Measurements from ENCODE around the gene BANP. TPM values are rescaled to one million over a fixed set of nuclear protein-coding genes. Genes with fewer than 3 reads are reported as not detected.

Gene BANP
- total and polyA plus RNA-seq, 4 donors = 10.3 to 56.6 (median 20.1) TPM

DNA sequence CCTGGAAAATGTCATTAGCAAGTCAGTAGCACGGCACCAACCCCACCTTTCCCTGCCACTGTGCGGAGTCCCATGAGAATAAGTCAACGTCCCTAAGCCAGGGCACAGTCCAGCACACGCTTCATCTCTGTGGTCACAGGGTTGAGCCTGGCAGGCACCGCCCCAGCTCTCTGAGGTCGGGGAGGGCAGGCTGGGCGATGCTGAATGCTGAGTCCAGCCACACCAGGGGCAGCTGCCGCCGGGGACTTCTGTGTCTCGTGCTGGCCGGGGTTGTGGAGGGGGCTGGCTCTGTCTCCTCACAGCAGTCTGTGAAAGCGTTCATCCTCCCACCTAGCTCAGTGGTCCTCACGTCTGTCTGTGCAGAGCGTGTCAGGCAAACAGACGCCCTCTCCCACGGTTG lies 53.2 kb downstream of the BANP start:
- H3K4me3 ChIP-seq = no peak overlapping the region
- H3K9me3 ChIP-seq (ENCODE audit: control insufficient read depth in 4 of 4, insufficient read depth in 3 of 4, low read length in 3 of 4) = no peaks in the 10 kb centered on the region
- H3K36me3 ChIP-seq (ENCODE audit: control insufficient read depth in 4 of 4, insufficient read depth in 4 of 4, low read length in 4 of 4) = peaks cover 0 to 20% (median 4%) of the 10 kb centered on the region in 4 donors
- ATAC-seq (ENCODE audit: insufficient read depth, low FRiP score) = no peak
- no peaks in the 10 kb centered on the region for H3K4me1 ChIP-seq (ENCODE audit: control insufficient read depth in 5 of 5, insufficient read depth in 5 of 5, low read length in 5 of 5)
- H3K27me3 ChIP-seq (ENCODE audit: control insufficient read depth in 3 of 3, insufficient read depth in 3 of 3, low read length in 2 of 3) = no peaks in the 10 kb centered on the region
- WGBS, 2 donors = 94 to 95% methylated on average over 16 of the region's 16 CpGs
- no peak overlapping the region for H3K9ac ChIP-seq (ENCODE audit: insufficient read depth in 1 of 2, low read length in 2 of 2)
- DNase-seq = no peak
- H3K27ac ChIP-seq (ENCODE audit: low read depth in 1 of 2, low read length in 1 of 2) = no peak overlapping the region
- TF ChIP-seq, protein P1, sequence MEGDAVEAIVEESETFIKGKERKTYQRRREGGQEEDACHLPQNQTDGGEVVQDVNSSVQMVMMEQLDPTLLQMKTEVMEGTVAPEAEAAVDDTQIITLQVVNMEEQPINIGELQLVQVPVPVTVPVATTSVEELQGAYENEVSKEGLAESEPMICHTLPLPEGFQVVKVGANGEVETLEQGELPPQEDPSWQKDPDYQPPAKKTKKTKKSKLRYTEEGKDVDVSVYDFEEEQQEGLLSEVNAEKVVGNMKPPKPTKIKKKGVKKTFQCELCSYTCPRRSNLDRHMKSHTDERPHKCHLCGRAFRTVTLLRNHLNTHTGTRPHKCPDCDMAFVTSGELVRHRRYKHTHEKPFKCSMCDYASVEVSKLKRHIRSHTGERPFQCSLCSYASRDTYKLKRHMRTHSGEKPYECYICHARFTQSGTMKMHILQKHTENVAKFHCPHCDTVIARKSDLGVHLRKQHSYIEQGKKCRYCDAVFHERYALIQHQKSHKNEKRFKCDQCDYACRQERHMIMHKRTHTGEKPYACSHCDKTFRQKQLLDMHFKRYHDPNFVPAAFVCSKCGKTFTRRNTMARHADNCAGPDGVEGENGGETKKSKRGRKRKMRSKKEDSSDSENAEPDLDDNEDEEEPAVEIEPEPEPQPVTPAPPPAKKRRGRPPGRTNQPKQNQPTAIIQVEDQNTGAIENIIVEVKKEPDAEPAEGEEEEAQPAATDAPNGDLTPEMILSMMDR (IDR thresholded peaks at IDR 0.05; ENCODE audit: control extremely low read depth, extremely low read depth) = no peak

DNA sequence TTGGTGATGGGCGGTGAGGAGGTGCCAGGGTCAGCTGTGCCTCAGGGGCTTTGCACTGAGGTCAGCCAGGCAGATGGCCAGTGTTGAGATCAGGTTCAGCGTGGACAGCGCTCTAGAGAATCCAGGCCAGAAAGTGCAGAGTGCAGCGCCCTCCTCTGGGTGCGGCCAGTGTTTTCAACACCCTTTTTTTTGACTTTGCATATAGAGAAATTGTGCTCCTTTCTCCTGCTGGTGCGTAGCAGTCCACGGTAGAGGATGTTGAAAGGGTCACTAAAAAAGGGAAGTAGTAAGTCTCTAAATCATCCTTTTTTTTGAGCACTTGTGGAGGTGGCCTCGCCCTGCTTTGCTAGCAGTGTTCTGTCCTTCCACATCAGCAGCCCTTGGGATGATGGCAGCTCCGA lies 53.9 kb downstream of the BANP start:
- DNase-seq (no peak), ATAC-seq (ENCODE audit: insufficient read depth, low FRiP score) (no peak)
- TF ChIP-seq, protein P1 (IDR thresholded peaks at IDR 0.05; ENCODE audit: control extremely low read depth, extremely low read depth) = no peak
- Histone ChIP-seq H3K4me1 (ENCODE audit: control insufficient read depth in 5 of 5, insufficient read depth in 5 of 5, low read length in 5 of 5) (no peaks in the 10 kb centered on the region), H3K27ac (ENCODE audit: low read depth in 1 of 2, low read length in 1 of 2) (no peak overlapping the region), H3K9ac (ENCODE audit: insufficient read depth in 1 of 2, low read length in 2 of 2) (no peak overlapping the region), H3K4me3 (no peak overlapping the region), H3K27me3 (ENCODE audit: control insufficient read depth in 3 of 3, insufficient read depth in 3 of 3, low read length in 2 of 3) (no peaks in the 10 kb centered on the region), H3K9me3 (ENCODE audit: control insufficient read depth in 4 of 4, insufficient read depth in 3 of 4, low read length in 3 of 4) (no peaks in the 10 kb centered on the region), H3K36me3 (ENCODE audit: control insufficient read depth in 4 of 4, insufficient read depth in 4 of 4, low read length in 4 of 4) (peaks cover 0 to 20% (median 7%) of the 10 kb centered on the region in 4 donors)
- WGBS, 2 donors = 49 to 73% methylated on average over 9 of the region's 9 CpGs

DNA sequence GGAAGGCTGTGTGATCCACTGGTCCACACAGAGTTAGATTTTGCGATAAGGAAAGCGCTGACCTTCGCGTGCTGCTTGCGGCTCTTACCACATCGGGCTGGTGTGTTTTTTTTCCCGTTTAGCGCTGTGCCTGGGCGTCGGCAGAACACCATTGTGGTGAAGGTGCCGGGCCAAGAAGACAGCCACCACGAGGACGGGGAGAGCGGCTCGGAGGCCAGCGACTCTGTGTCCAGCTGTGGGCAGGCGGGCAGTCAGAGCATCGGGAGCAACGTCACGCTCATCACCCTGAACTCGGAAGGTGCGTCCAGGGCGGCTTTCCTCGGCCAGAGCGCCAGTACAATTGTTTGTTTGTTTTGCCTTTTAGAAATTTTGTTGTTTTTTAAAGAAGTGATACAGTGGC lies 54.7 kb downstream of the BANP start:
- DNase-seq (no peak), ATAC-seq (ENCODE audit: insufficient read depth, low FRiP score) (no peak)
- WGBS, 2 donors = 93 to 95% methylated on average over 25 of the region's 25 CpGs
- H3K9me3 ChIP-seq (ENCODE audit: control insufficient read depth in 4 of 4, insufficient read depth in 3 of 4, low read length in 3 of 4) = no peaks in the 10 kb centered on the region
- TF ChIP-seq, protein P1 (IDR thresholded peaks at IDR 0.05; ENCODE audit: control extremely low read depth, extremely low read depth) = no peak
- H3K4me1 ChIP-seq (ENCODE audit: control insufficient read depth in 5 of 5, insufficient read depth in 5 of 5, low read length in 5 of 5) = no peaks in the 10 kb centered on the region
- H3K27me3 ChIP-seq (ENCODE audit: control insufficient read depth in 3 of 3, insufficient read depth in 3 of 3, low read length in 2 of 3) = no peaks in the 10 kb centered on the region
- peaks cover 0 to 22% (median 8%) of the 10 kb centered on the region in 4 donors for H3K36me3 ChIP-seq (ENCODE audit: control insufficient read depth in 4 of 4, insufficient read depth in 4 of 4, low read length in 4 of 4)
- H3K4me3 ChIP-seq = no peak overlapping the region
- no peak overlapping the region for H3K9ac ChIP-seq (ENCODE audit: insufficient read depth in 1 of 2, low read length in 2 of 2)
- no peak overlapping the region for H3K27ac ChIP-seq (ENCODE audit: low read depth in 1 of 2, low read length in 1 of 2)

DNA sequence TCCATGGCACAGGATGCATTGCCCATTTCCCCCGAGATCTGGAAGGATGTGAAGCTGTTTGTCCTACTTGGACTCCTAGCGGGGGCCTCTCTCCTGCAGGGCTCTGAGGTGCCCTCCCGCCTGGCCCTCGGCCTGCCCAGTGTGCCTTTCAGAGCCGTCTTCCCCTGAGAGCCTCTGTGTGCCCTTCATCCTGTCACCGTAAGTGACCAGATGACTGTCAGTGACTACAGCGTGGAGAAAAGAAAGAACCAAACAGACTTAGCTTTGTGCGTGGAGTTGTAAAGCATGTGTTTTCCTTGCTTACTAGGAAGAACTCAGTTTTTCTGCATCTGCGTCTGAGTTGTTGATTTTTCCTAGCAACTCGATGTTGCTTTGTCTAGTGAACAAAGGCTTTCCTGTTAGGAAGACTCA lies 56.1 kb downstream of the BANP start:
- Histone ChIP-seq H3K36me3 (ENCODE audit: control insufficient read depth in 4 of 4, insufficient read depth in 4 of 4, low read length in 4 of 4) (peaks cover 0 to 22% (median 10%) of the 10 kb centered on the region in 4 donors), H3K27me3 (ENCODE audit: control insufficient read depth in 3 of 3, insufficient read depth in 3 of 3, low read length in 2 of 3) (no peaks in the 10 kb centered on the region), H3K4me3 (no peak overlapping the region), H3K27ac (ENCODE audit: low read depth in 1 of 2, low read length in 1 of 2) (no peak overlapping the region), H3K9me3 (ENCODE audit: control insufficient read depth in 4 of 4, insufficient read depth in 3 of 4, low read length in 3 of 4) (no peaks in the 10 kb centered on the region), H3K4me1 (ENCODE audit: control insufficient read depth in 5 of 5, insufficient read depth in 5 of 5, low read length in 5 of 5) (no peaks in the 10 kb centered on the region), H3K9ac (ENCODE audit: insufficient read depth in 1 of 2, low read length in 2 of 2) (no peak overlapping the region)
- DNase-seq (no peak), ATAC-seq (ENCODE audit: insufficient read depth, low FRiP score) (no peak)
- WGBS, 2 donors = 86 to 88% methylated on average over 10 of the region's 10 CpGs
- TF ChIP-seq, protein P1 (IDR thresholded peaks at IDR 0.05; ENCODE audit: control extremely low read depth, extremely low read depth) = no peak

Data from lung (tissue), 12 donors.